Activated naive CD4-positive, alpha-beta T cell treated with anti-CD3 and anti-CD28 coated beads for 36 hours (primary cell): Measurements from ENCODE around the gene DMRT2. TPM values are rescaled to one million over a fixed set of nuclear protein-coding genes. Genes with fewer than 3 reads are reported as not detected.

Experiments
- CTCF ChIA-PET: fragments of 350-600 bp; sonication (Branson Sonifier 250); formaldehyde crosslinking; loops from one replicate; lab custom pipeline; 2021; ENCODE audit warnings: antibody characterized with exemption; lab: Charles Lee
- DNase-seq: peaks from one replicate; pipeline ENCODE4 v3.0.0-alpha.2; 2020
- H3K27ac Mint-ChIP-seq: one replicate; pipeline ENCODE4 v1.8.0; 2021; ENCODE audit warnings: mild to moderate bottlenecking, mixed read lengths
- H3K27me3 Mint-ChIP-seq: one replicate; pipeline ENCODE4 v1.8.0; 2021; ENCODE audit warnings: low read depth, mixed read lengths
- H3K36me3 Mint-ChIP-seq: one replicate; pipeline ENCODE4 v1.8.0; 2021; ENCODE audit warnings: low read depth, mixed read lengths
- H3K4me1 Mint-ChIP-seq: one replicate; pipeline ENCODE4 v1.8.0; 2021; ENCODE audit warnings: low read depth, mixed read lengths
- H3K4me3 Mint-ChIP-seq: one replicate; pipeline ENCODE4 v1.8.0; 2021; ENCODE audit warnings: mild to moderate bottlenecking, moderate library complexity, mixed read lengths
- H3K9me3 Mint-ChIP-seq: one replicate; pipeline ENCODE4 v1.8.0; 2021; ENCODE audit warnings: mixed read lengths
- intact Hi-C: fragments of 100-400 bp; cut with micrococcal nuclease; formaldehyde crosslinking; loops from one replicate; pipeline ENCODE4 v1.15.1; 2023
- total RNA-seq, 2 experiments: library from RNA; stranded (reverse); gene quantifications; one replicate each; pipeline ENCODE4 v1.2.3, GENCODE V29; 2021

DMRT2 gene
- total RNA-seq, 2 experiments from 2014 or later: not detected

GRCh38 chr9:1024112-1024511, 26.0 kb upstream of the DMRT2 start:
- Mint-ChIP-seq H3K27ac (no peak overlapping the region), H3K4me1 (no peaks in the 10 kb centered on the region), H3K36me3 (no peaks in the 10 kb centered on the region), H3K4me3 (no peak overlapping the region), H3K27me3 (peaks cover 29% of the 10 kb centered on the region), H3K9me3 (peaks cover 3% of the 10 kb centered on the region)
- CTCF ChIA-PET: no interaction called here
- intact Hi-C loops: no loop called here
- no peak for DNase-seq

GRCh38 chr9:1025131-1025530, 25.0 kb upstream of the DMRT2 start:
- intact Hi-C loops: no loop called here
- Mint-ChIP-seq H3K36me3 (no peaks in the 10 kb centered on the region), H3K4me3 (no peak overlapping the region), H3K27ac (no peak overlapping the region), H3K4me1 (no peaks in the 10 kb centered on the region), H3K9me3 (peaks cover 3% of the 10 kb centered on the region), H3K27me3 (peaks cover 33% of the 10 kb centered on the region)
- DNase-seq: no peak
- CTCF ChIA-PET: no interaction called here

- Mint-ChIP-seq H3K9me3 (peaks cover 3% of the 10 kb centered on the region), H3K27ac (no peak overlapping the region), H3K4me3 (no peak overlapping the region), H3K27me3 (peaks cover 29% of the 10 kb centered on the region), H3K4me1 (no peaks in the 10 kb centered on the region), H3K36me3 (no peaks in the 10 kb centered on the region)
- intact Hi-C loops: no loop called here
- no peak for DNase-seq
- CTCF ChIA-PET: no interaction called here
Observed at GRCh38 chr9:1026219-1026618, 23.9 kb upstream of the DMRT2 start.

GRCh38 chr9:1028501-1029190, 21.5 kb upstream of the DMRT2 start:
- CTCF ChIA-PET: no interaction called here
- no peaks in the 10 kb centered on the region for H3K9me3 Mint-ChIP-seq
- no peak overlapping the region for H3K4me3 Mint-ChIP-seq
- no peak overlapping the region for H3K27ac Mint-ChIP-seq
- H3K27me3 Mint-ChIP-seq: peaks cover 25% of the 10 kb centered on the region
- intact Hi-C loops: no loop called here
- DNase-seq: no peak
- H3K4me1 Mint-ChIP-seq: no peaks in the 10 kb centered on the region
- no peaks in the 10 kb centered on the region for H3K36me3 Mint-ChIP-seq

- H3K9me3 Mint-ChIP-seq: no peaks in the 10 kb centered on the region
- intact Hi-C loops: no loop called here
- CTCF ChIA-PET: no interaction called here
- no peak overlapping the region for H3K4me3 Mint-ChIP-seq
- no peak for DNase-seq
- H3K27ac Mint-ChIP-seq: no peak overlapping the region
- H3K27me3 Mint-ChIP-seq: peaks cover 27% of the 10 kb centered on the region
- H3K4me1 Mint-ChIP-seq: no peaks in the 10 kb centered on the region
- no peaks in the 10 kb centered on the region for H3K36me3 Mint-ChIP-seq
Observed at GRCh38 chr9:1031951-1032601, 18.1 kb upstream of the DMRT2 start.

- no peaks in the 10 kb centered on the region for H3K4me1 Mint-ChIP-seq
- DNase-seq: no peak
- no peak overlapping the region for H3K27ac Mint-ChIP-seq
- intact Hi-C loops: no loop called here
- peaks cover 29% of the 10 kb centered on the region for H3K27me3 Mint-ChIP-seq
- H3K4me3 Mint-ChIP-seq: no peak overlapping the region
- no peaks in the 10 kb centered on the region for H3K36me3 Mint-ChIP-seq
- H3K9me3 Mint-ChIP-seq: no peaks in the 10 kb centered on the region
- CTCF ChIA-PET: interaction anchor here (0.7 kb wide), 1 partner anchor 26 kb away, joined by 4 read pairs; no protein-coding TSS in a partner anchor
Observed at GRCh38 chr9:1034271-1034670, 15.9 kb upstream of the DMRT2 start.

GRCh38 chr9:1039589-1039988, 10.6 kb upstream of the DMRT2 start:
- H3K4me1 Mint-ChIP-seq: peaks cover 15% of the 10 kb centered on the region
- DNase-seq: no peak
- peaks cover 1% of the 10 kb centered on the region for H3K36me3 Mint-ChIP-seq
- no peak overlapping the region for H3K4me3 Mint-ChIP-seq
- CTCF ChIA-PET: no interaction called here
- H3K9me3 Mint-ChIP-seq: no peaks in the 10 kb centered on the region
- H3K27me3 Mint-ChIP-seq: peaks cover 50% of the 10 kb centered on the region
- no peak overlapping the region for H3K27ac Mint-ChIP-seq
- intact Hi-C loops: no loop called here

GRCh38 chr9:1042466-1042865, 7.7 kb upstream of the DMRT2 start:
- CTCF ChIA-PET: no interaction called here
- no peaks in the 10 kb centered on the region for H3K9me3 Mint-ChIP-seq
- intact Hi-C loops: loop anchor here (10.0 kb wide), 2 partner anchors 972 to 1112 kb away; partner anchors contain the start of gene SMARCA2
- no peak overlapping the region for H3K27ac Mint-ChIP-seq
- H3K36me3 Mint-ChIP-seq: peaks cover 1% of the 10 kb centered on the region
- H3K4me3 Mint-ChIP-seq: peak overlapping the region; percentile 50
- peaks cover 72% of the 10 kb centered on the region for H3K27me3 Mint-ChIP-seq
- peak; percentile 54 for DNase-seq
- H3K4me1 Mint-ChIP-seq: peaks cover 31% of the 10 kb centered on the region

GRCh38 chr9:1044643-1045042, 5.5 kb upstream of the DMRT2 start:
- Mint-ChIP-seq H3K27ac (no peak overlapping the region), H3K36me3 (peaks cover 1% of the 10 kb centered on the region), H3K27me3 (peaks cover 82% of the 10 kb centered on the region), H3K4me3 (no peak overlapping the region), H3K9me3 (no peaks in the 10 kb centered on the region), H3K4me1 (peaks cover 50% of the 10 kb centered on the region)
- intact Hi-C loops: loop anchor here (10.0 kb wide), 2 partner anchors 970 to 1110 kb away; partner anchors contain the start of gene SMARCA2
- CTCF ChIA-PET: no interaction called here
- DNase-seq: no peak

GRCh38 chr9:1046639-1047572, 3.3 kb upstream of the DMRT2 start:
- H3K27me3 Mint-ChIP-seq: peaks cover 90% of the 10 kb centered on the region
- H3K4me1 Mint-ChIP-seq: peaks cover 63% of the 10 kb centered on the region
- no peak for DNase-seq
- CTCF ChIA-PET: interaction anchor here (0.6 kb wide), 1 partner anchor 106 kb away, joined by 4 read pairs; no protein-coding TSS in a partner anchor
- no peaks in the 10 kb centered on the region for H3K36me3 Mint-ChIP-seq
- no peak overlapping the region for H3K27ac Mint-ChIP-seq
- intact Hi-C loops: loop anchor here (10.0 kb wide), 2 partner anchors 968 to 1108 kb away; partner anchors contain the start of gene SMARCA2
- no peaks in the 10 kb centered on the region for H3K9me3 Mint-ChIP-seq
- peak overlapping the region; percentile 77 for H3K4me3 Mint-ChIP-seq

- Mint-ChIP-seq H3K4me3 (peak overlapping the region; percentile 77), H3K9me3 (no peaks in the 10 kb centered on the region), H3K36me3 (no peaks in the 10 kb centered on the region), H3K4me1 (peaks cover 69% of the 10 kb centered on the region), H3K27ac (no peak overlapping the region), H3K27me3 (peaks cover 91% of the 10 kb centered on the region)
- CTCF ChIA-PET: interaction anchor here (0.6 kb wide), 3 partner anchors 12 to 546 kb away, joined by 3 to 4 read pairs (median 3); no protein-coding TSS in a partner anchor
- peak; percentile 28 for DNase-seq
- intact Hi-C loops: loop anchor here (1.0 to 10.0 kb wide), 3 partner anchors 75 to 1107 kb away; partner anchors contain the start of gene SMARCA2
Observed at GRCh38 chr9:1047591-1048230, 2.4 kb upstream of the DMRT2 start.
